OCI-LY3 (cell line): ENCODE data around the gene CDC14A.

Experiments
- CTCF ChIP-seq: fragments of 200-600, 300-600 bp; sonication (generic); IDR thresholded peaks from 2 replicates; pipeline ENCODE4 v1.5.1; 2014; ENCODE audit warnings: antibody characterized with exemption, low read length, low read depth
- EZH2phosphoT487 ChIP-seq: fragments of 200-600 bp; shearing (Covaris generic); IDR thresholded peaks from 2 replicates; pipeline ENCODE4 v1.6.1; 2018; ENCODE audit warnings: antibody characterized with exemption, mixed run types, low read depth

GRCh38 chr1:100556925-100557605 lies 204.8 kb downstream of the CDC14A start:
- TF ChIP-seq CTCF = no peak
- no peak for TF ChIP-seq EZH2phosphoT487
